ENCODE data around the gene NUP42.
"Not testable (repeated sequence)": the region's sequence is repeated elsewhere in the genome, so short reads cannot be mapped to it uniquely, and the experiment has no call there.

The NUP42 gene

DNA sequence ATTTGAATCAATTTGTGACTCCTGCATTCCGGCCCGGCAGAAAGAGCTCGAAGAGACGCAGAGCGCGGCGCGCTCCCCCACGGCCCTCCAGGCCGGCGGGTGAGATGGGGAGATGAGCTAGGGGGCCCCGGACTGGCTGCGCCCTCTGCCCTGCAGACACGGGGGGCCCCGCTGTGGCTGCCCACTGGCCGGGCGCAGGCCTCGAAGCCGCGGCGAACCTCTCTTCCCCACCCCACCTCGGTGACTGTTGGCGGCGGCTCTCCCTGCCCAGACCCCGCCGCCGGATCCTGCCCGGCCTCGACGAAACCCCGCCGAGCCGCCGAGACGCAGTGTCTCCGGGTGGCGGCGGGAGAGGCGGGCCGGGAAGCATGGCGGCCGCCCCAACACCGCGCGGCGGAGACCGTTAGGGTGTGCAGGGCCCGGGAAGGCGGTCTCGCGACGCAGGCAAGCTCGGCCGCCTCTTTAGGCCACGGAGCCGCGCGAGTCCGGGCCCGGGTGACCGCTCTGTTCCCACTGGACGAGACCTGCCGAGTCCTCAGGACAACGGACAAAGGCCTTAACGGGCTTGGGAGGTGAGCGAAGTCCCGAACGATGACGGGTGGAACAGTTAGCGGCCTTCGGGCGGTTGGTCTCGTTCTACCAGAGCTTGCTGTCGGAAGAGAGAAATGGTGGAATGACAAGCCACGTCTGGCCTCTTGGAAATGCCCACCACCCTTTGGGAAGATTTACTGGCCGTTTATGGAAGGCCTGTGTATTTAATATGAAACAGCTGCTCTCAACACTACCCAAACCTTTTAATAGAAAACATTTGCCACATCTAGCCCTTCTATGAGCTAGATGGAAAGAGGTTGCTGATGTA is 24.3 kb downstream of the NUP42 start:
- no peak for DNase-seq

DNA sequence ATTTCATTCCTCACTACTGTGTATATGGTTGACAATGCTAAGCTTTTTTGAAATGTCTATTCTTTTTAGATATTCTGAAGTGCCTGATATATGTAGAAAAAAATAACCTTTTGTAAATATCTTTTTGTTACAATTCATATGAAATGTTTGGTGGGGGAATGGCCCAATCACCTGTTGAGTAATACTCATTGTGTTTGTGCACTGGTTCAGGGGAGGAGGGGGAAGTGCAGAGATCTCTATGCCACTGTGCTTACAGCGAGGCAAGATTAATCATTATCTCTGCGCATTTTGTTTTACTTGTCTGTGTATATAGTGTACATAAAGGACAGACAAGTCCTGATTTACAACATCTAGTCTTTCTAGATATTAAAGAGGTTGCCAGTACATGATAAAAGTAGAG is 25.2 kb downstream of the NUP42 start:
- DNase-seq: no peak

DNA sequence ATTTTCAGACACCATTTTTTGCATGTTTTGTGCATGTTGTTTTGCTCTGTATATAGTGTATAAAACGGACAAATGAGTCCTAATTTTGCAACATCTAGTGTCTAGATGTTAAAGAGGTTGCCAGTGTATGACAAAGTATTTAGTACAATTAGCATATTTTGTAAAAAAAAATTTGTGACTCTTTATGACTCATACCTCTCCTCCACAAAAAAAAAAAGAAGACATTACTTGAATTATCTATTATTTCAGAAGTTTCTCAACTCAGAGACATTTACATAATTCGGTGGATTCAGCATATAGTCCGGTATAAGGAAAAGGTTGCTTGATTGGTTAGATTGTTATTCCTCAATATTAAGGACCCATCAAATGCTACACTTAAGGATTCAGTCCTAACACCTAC is 26.0 kb downstream of the NUP42 start:
- no peak for DNase-seq

DNA sequence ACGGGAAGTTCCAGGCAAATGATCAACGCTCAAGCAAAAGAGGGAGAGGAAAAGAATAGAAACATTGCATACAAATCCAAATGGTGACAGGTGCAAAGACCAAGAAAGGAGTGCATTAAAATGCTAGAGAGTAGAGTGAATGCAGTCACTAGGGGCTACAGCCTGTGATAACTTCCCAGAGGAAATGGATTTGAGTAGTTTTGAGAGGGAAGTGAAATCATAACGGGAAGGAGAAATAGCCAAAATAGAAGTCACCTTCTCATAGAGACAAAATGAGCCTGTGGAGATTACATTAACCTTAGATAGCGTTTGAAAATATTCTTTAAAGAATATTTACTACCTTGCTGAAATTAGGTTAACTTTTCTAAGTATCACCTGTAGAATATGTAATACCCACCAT is 26.5 kb downstream of the NUP42 start:
- no peak for DNase-seq

DNA sequence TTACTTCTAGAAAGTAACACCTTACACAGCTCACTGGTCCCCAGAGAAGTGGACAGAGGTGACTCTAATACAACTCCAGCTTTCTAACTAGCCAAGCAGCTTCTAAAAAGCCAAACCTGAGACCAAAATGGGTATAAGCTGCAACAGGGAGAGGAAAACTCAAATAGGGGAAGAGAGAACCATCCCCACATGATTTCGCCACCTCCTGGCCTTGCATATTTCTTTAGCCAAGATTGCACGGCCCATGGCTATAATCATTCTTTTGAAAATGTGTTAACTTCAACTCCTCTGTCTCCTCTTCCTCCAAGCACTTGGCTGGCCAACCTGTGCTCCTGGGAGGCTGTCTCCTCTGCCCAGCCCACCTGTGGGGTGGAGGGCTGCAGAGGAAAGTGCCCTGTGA is 28.7 kb downstream of the NUP42 start:
- DNase-seq: no peak

DNA sequence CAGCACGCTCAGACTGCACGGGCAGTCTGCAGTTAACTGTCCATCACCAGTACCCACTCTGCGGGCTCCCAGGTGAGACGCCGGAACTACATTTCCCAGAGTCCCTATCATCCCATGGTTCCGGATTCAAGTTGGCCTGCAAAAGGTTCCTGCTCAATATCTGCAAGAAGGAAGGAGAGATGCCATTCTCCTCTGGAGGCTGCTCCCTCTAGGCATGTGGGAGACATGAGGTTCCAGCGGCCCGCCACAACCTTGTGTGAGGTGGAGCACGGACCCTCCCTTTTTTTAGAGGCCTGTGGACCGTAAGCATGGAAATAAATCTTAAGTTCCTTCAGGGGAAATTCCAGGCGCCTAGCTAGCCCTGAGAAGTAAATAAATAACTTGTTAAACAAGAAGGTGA is 29.7 kb downstream of the NUP42 start:
- DNase-seq: no peak

DNA sequence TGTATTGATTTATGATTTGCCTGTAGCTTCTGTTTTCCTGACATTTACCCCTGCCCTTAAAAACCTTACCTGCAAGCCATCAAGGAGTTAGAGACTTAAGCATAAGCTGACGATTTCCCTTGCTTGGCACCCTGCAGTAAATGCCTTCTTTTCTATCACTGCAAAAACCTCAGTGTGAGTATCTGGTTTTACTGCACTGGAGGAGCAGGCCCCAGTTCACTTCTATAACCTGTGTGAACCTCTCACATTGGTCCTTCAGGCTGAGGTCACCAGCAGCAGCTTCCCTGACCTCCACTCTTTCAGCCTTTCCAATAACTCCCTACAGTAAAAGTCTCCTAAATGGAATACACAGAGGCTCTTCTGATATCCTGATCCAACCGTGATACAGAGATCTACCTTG is 30.5 kb downstream of the NUP42 start:
- no peak for DNase-seq

DNA sequence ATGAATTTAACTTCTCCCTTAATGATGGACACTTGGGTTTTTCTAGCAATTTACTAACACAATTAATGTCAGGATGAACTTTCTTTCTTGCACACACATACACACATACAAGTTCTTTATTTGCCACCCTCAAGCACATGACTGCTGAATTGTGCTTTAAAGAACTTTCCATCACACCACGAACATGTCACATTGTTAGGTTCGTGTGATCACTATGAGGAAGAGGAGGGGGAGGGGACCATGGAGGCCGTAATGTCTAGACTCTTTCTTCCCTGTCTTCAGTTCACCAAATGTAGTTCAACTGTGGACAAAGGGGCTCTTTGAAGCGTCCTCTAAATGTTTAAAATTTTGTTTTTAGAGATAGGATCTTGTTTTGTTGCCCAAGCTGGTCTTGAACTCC is 31.0 kb downstream of the NUP42 start:
- no peak for DNase-seq

DNA sequence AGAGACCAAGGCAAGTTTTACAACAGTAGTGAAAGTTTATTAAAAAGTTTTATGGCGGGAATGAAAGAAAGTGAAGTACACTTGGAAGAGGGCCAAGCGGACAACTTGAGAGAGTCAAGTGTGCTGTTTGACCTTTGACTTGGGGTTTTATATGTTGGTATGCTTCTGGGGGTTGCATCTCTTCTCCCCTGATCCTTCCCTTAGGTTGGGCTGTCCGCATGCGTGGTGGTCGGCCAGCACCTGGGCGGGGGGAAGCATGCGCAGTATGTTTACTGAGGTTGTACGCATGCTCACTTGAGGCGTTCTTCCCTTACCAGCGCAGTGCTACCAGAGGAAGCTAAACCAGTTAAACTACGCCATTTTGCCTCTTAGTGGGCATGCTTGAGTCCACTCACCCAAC is 31.9 kb downstream of the NUP42 start:
- DNase-seq: no peak

DNA sequence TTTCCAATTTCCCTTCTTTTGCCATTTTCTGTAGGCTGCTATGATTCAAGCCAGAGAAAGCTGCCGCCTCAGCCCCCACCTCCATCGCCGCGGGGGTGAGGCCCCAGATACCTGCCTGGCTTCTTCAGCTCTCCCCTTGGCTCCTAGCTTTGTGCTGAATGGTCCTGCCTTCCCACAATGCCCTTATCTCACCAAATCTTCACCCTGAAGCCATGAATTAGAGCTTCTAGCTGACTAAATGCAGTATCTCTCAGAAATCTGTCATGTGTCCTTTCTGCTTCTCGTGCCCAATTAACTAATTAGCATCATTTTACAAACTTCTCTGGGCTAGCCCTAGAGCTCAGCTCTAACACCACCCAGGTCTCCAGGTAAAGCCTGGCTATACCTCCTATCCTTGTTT is 32.6 kb downstream of the NUP42 start:
- no peak for DNase-seq

DNA sequence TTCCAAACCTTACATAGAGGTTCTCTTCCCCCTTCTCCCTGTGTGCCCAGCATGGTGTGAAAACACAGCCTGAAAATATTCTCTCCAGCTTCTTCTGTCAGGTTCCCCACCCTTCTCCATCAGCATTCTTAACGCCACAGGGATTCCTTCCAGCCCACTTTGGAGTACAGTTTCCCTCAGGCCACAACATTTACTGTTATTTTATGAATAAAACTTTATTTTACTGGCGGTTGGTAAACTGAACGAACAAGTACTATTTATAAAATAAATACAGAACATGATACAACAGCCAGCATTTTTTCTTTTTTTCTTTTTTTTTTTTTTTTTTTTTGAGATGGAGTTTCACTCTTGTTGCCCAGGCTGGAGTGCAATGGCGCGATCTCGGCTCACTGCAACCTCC is 33.1 kb downstream of the NUP42 start:
- no peak for DNase-seq

DNA sequence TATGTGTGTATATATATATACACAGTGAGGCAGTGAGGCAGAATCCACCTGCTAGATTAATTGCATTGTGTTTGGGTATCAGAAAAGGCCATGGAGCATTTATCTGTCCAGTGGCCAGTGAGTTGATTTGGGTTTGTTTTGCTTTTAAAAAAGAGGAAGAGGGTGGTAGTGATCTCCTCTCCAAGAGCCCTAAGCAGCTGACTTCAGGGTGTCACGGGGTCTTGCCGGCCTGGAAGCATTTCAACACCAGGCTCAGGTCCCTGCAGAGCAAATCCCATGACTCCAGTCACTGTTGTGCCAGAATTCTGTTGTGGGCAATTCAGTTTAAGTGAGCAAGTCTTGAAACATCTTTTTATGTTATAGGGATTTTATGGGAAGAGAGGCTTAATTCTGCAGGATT is 34.2 kb downstream of the NUP42 start:
- DNase-seq: no peak

DNA sequence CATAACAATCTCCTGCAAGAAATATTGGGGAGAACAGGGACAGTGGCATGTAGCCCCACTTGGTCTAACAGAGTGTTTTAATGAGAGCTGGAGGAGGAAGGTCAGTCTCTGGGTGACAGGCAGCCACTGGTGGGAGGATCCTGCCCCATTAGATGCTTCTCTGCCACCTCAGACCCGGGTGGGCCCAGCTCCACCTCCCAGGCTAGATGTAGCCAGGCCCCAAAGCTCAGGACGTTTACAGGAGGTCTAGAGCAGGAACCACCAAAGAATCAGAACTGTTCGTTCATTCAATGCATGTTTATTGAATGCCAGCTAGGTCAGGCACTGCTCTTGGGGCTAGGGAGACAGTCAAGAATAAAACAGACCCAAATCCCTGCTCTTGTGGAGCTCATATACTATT is 36.3 kb downstream of the NUP42 start:
- no peak for DNase-seq

DNA sequence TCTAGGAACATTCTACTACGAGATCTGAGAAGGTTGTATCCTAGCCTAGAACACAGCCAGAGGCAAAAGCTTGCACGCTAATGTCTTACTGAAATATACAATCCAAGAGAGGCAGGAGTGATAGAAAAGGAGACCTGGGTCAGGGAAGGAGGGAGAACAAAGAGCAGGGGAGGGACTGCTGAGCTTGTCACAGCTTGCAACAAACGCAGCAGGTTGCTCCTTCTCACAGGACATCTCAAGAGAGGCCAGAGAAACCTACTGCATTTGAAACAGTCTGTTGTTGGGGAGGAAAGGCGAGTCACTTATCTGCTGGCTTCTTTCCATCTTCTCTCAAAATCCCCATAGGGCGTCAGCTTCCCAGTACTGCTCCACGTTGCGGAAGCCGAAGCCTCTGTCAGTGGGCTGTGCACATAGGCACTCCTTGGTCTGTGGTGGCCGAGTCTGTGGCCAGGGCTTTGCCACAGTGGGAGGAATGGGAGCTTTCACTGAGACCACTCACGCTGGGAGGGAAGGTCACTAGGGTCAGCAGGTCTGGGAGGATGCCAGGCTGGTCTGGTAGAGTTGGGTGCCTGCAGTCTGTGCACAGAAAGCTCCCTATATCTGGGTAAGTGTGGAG is 39.0 kb downstream of the NUP42 start:
- DNase-seq: no peak

DNA sequence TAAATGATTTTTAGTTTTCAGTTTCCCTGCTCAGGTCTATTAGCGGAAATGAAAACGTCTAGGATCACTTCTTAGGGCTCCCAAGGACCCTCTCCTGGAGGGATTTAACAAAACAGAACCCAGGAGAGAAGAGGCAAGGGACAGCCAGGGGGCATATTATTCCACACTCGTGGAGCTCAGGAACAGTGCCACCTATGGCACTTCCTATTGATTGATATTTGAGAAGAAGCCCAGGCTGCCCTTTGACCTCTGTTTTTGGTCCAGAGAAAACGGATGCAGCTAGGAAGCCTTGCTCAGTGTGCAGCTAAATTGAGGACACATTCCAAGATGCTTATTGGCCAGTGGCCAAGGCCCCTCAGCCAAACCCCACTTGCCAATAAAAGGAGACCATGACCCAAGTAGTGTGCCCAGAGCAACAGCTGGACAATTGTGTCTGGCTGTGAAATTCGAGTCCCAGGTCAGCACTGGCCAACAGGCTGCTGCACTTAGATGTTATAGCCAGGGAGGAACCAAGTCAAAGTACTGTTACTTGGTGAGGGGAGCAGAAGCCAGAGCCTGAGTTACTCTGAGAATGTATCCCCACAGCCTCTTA is 40.7 kb downstream of the NUP42 start:
- no peak for DNase-seq

DNA sequence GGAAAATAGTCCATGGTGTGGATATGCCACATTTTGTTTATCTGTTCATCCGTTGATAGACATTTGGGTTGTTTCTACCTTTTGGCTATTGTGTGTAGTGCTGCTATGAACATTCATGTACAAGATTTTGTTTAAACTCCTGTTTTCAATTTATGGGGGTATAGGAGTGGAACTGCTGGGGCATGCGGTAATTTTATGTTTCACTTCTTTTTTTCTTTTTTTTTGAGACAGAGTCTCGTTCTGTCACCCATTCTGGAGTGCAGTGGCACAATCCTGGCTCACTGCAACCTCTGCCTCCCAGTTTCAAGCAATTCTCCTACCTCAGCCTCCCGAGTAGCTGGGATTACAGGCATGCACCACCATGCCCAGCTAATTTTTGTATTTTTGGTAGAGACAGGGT is 42.5 kb downstream of the NUP42 start:
- DNase-seq: not testable (repeated sequence)

DNA sequence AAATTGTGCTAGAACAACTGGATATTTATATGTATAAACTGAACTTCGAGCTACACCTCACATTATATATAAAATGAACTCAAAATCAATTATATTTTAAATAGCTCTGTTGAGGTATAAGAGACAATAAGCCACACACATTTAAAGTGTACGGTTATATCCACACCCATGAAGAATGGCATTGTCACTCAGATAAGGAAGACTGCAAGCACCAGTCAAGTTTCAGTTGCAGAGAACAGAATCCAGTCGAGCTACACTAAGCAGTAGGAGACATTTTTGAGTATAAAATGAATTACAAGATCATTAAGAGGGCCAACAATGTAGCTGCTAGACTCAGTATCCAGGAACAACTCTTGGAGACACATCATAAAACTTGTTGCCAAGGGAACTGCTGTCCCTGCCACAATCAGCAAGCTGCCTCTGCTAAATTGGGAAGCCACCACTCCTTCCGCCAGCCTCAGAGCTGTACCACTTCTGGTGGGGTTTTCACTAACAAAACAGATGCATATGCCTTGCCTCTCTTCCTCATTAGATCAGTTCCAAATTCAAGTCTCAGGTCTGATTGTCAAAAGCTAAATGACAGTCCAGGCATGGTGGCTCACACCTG is 45.1 kb downstream of the NUP42 start:
- no peak for DNase-seq

DNA sequence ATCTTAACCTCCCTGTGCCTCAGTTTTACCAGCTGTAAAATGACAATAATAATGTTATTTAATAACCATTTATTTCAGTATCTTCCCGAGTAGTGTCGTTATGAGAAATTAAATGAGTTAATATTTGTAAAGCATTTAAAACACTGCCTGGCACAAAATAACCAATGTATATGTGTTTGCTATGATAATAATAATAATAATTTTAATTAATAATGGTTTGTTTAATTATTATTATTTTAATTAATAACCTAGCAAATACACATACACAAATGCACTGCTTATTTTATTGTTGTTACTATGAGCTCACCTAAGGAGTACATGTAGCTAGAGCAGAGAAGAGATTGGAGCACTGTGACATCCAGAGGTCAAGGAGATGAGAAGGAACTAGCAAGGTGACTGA is 46.6 kb downstream of the NUP42 start:
- DNase-seq: no peak

DNA sequence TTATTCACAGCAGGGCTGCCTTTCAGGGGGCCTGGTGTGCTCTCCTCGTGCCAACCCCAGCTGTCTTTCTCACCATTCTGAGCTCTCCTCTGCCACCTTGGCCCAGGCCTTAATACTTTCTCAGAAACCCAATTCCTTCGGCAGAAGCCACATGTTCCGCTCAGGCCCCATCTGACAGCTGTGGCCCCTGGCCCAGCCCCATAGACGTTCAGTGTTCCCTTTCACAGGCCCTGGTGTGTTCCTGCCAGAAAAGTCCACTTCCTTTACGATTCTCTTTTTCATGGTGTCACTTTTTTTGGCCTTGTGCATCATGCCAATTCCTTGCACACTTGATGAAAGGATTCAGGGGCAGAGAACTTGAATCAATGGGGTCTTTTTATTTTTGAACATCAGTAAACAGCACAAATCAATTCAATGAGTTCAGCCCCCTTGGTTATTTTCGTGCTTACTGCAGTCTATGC is 48.8 kb downstream of the NUP42 start:
- no peak for DNase-seq

DNA sequence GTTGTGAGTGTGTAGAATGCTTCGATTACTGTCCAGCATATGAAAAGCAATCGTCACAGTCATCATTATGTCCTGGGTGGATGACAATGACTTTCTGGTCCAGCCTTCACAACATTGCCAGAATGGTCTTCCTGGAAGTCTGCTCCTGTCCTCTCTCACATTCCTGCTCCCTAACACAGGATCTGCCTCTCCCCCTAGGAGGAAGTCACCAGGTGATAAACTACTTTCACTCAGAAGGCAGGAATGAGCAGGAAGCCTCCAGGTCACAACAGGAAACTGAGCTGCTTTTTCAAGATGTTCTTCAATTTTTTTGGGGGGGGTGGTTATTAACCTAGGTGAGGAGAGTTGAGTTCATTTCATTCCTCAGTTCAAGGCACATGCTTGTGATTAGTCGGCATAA is 51.1 kb downstream of the NUP42 start:
- no peak for DNase-seq

DNA sequence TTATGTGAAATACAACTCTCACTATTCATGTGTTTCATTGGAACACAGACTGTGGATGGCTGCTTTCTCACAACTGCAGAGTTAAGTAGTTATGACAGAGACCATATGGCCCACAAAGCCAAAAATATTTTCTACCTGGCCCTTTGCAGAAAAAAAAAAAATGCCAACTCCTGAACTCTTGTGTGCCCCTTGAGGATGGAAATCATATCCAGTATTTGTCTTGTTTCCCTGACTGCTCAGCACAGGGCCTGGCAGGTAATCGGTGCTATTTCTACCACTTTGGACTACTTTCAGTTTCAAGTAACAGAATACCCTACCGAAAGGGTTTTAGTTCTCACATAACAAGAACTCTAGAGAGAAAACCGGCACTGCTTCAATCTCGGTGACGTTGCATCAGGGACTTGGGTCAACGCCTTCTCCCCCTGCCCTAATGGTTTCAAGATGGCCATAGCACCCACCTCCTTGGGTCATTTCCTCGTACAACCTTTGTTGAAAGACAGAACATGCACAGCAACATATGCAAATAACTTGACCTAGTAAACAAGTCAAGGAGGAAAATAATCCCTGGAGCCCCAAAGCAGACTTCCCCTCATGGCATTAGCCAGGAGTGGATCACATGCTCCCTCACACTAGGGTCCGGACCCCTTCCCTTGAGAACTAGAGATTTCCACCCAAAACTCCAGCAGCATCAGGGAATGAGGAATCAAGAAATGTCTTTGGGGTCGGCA is 52.9 kb downstream of the NUP42 start:
- no peak for DNase-seq

DNA sequence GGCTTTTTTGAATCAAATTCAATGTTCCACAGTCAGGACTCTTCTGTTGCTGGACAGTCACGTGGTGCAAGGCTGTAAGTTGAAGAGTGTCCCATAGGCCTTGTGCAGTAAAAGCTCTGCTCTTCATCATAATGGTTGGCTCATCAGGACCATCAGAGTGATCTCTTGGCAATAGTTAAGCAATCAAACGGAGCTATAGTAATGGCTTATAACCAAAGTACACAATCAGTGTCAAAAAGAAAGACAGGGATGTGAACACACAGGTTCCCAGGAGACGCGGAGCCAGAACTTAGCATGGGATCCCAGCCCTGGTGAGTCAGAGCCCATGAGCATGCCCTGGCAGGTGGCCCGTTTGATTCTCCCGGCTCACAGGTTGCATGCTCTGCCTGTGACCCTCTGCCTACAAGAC is 54.0 kb downstream of the NUP42 start:
- no peak for DNase-seq

DNA sequence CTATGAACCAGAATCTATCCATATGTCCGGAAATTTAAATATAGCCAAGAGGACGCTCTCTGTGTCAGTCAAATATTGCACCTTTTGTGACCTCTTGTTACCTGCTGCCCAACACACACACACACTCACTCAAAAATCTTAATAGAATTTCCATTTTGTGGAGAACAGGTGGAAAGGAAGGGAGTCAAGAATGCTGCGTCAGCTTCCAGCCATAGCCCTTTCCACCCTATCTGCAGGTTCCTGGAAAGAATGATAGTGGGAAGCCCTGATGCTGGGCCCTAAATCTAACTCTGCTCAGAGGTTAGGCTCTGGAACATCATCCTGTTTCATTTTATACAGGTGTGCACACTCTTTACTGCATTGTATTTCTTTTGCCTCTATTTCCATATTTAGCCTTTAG is 55.2 kb downstream of the NUP42 start:
- no peak for DNase-seq
